Measurements from ENCODE around the gene GLRX3.

Gene GLRX3

DNA sequence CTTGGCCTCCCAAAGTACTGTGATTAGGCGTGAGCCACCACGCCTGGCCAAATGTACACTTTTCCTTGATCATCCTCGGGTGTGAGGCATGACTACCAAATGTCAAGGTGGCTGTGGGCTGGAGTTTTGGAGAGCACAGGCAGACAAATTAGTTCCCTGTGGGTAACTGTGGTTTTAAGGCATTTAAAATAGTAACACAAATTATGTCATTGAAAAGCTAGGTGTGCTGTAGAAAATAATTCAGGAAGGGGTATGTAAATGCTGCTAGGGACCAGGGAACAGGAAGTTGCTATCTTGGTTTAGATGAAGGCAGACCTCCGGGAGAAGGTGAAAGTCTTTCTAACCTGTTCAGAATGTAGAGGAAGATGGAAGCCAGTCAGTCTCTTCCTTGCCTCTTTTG lies 9.9 kb downstream of the GLRX3 start:
- no peak for TF ChIP-seq EZH2phosphoT487 (IDR thresholded peaks at IDR 0.05; ENCODE audit: borderline replicate concordance)
- TF ChIP-seq, protein P1, sequence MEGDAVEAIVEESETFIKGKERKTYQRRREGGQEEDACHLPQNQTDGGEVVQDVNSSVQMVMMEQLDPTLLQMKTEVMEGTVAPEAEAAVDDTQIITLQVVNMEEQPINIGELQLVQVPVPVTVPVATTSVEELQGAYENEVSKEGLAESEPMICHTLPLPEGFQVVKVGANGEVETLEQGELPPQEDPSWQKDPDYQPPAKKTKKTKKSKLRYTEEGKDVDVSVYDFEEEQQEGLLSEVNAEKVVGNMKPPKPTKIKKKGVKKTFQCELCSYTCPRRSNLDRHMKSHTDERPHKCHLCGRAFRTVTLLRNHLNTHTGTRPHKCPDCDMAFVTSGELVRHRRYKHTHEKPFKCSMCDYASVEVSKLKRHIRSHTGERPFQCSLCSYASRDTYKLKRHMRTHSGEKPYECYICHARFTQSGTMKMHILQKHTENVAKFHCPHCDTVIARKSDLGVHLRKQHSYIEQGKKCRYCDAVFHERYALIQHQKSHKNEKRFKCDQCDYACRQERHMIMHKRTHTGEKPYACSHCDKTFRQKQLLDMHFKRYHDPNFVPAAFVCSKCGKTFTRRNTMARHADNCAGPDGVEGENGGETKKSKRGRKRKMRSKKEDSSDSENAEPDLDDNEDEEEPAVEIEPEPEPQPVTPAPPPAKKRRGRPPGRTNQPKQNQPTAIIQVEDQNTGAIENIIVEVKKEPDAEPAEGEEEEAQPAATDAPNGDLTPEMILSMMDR (conservative IDR thresholded peaks at IDR 0.05; ENCODE audit: low read length), result no peak
- Histone ChIP-seq H3K4me3 (ENCODE audit: low read length, poor library complexity, severe bottlenecking) (peak overlapping the region; percentile 0), H3K9ac (ENCODE audit: low read depth, low read length, poor library complexity, severe bottlenecking) (no peak overlapping the region), H3K9me2 (replicated peaks; ENCODE audit: low read depth, low read length) (no peaks in the 10 kb centered on the region), H3K79me2 (ENCODE audit: insufficient read depth, low read length) (peaks cover 91% of the 10 kb centered on the region), H3K36me3 (ENCODE audit: insufficient read depth, low read length) (peaks cover 30% of the 10 kb centered on the region), H2AFZ (ENCODE audit: low read length) (no peak overlapping the region), H3K9me3 (ENCODE audit: insufficient read depth, low read depth, low read length) (no peaks in the 10 kb centered on the region), H3K4me1 (ENCODE audit: insufficient read depth, low read length, poor library complexity, severe bottlenecking) (peaks cover 14% of the 10 kb centered on the region), H4K20me1 (ENCODE audit: insufficient read depth, low read length, poor library complexity, severe bottlenecking) (peaks cover 40% of the 10 kb centered on the region), H3F3A (ENCODE audit: low read depth) (no peaks in the 10 kb centered on the region), H3K4me2 (ENCODE audit: low read depth, low read length, poor library complexity, severe bottlenecking) (no peak overlapping the region), H3K27me3 (ENCODE audit: insufficient read depth, low read length, poor library complexity, severe bottlenecking) (no peaks in the 10 kb centered on the region)

DNA sequence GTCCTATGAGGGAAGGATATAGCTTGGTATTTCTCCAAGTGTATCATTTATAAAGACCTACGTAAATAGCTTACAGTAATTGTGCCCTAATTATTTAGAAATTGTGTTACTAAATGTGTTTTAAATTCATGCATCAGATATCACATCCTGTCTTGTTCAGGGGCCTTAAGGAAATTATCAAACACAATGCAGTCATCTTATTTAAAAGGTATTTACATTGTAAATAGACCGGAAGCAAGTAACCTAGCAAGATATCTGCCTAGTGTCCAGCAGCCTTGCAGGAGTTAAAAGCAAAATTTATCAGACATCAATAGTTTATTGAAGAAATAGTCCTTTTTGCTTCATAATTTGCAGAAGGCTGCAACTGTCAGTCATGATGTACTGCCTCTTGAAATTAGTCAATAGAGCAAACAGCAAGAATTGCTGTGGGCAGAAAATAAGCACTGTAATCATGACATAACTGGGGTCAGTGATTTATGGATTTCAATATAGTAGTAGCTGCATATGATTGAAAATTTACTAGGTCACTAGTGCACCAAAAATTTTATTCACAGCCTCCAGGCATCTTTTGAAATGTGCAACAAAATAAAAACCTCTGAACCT lies 23.1 kb downstream of the GLRX3 start:
- H3K4me2 ChIP-seq (ENCODE audit: low read depth, low read length, poor library complexity, severe bottlenecking), result no peak overlapping the region
- H2AFZ ChIP-seq (ENCODE audit: low read length), result no peak overlapping the region
- no peak overlapping the region for H3K4me3 ChIP-seq (ENCODE audit: low read length, poor library complexity, severe bottlenecking)
- H3F3A ChIP-seq (ENCODE audit: low read depth), result no peaks in the 10 kb centered on the region
- no peaks in the 10 kb centered on the region for H3K9me3 ChIP-seq (ENCODE audit: insufficient read depth, low read depth, low read length)
- H4K20me1 ChIP-seq (ENCODE audit: insufficient read depth, low read length, poor library complexity, severe bottlenecking), result peaks cover 14% of the 10 kb centered on the region
- no peaks in the 10 kb centered on the region for H3K27me3 ChIP-seq (ENCODE audit: insufficient read depth, low read length, poor library complexity, severe bottlenecking)
- TF ChIP-seq EZH2phosphoT487 (IDR thresholded peaks at IDR 0.05; ENCODE audit: borderline replicate concordance), result no peak
- TF ChIP-seq, protein P1 (conservative IDR thresholded peaks at IDR 0.05; ENCODE audit: low read length), result no peak
- no peak overlapping the region for H3K9ac ChIP-seq (ENCODE audit: low read depth, low read length, poor library complexity, severe bottlenecking)
- no peaks in the 10 kb centered on the region for H3K4me1 ChIP-seq (ENCODE audit: insufficient read depth, low read length, poor library complexity, severe bottlenecking)
- H3K79me2 ChIP-seq (ENCODE audit: insufficient read depth, low read length), result peaks cover 37% of the 10 kb centered on the region
- H3K36me3 ChIP-seq (ENCODE audit: insufficient read depth, low read length), result peaks cover 28% of the 10 kb centered on the region; the same call in 1 of the 2 replicates
- H3K9me2 ChIP-seq (replicated peaks; ENCODE audit: low read depth, low read length), result no peaks in the 10 kb centered on the region

DNA sequence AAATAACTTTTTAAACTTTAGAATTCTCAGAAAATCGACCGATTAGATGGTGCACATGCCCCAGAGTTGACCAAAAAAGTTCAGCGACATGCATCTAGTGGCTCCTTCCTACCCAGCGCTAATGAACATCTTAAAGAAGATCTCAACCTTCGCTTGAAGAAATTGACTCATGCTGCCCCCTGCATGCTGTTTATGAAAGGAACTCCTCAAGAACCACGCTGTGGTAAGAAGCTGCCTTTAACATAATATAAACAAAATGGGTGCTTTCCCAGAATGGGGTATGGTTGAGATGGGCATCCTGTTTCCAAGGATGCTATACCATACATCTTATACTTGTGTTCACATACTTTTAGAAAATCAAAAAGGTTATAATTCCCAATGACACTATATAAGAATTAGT lies 24.6 kb downstream of the GLRX3 start:
- Histone ChIP-seq H3K9me3 (ENCODE audit: insufficient read depth, low read depth, low read length) (no peaks in the 10 kb centered on the region), H3K27me3 (ENCODE audit: insufficient read depth, low read length, poor library complexity, severe bottlenecking) (no peaks in the 10 kb centered on the region), H3K4me1 (ENCODE audit: insufficient read depth, low read length, poor library complexity, severe bottlenecking) (no peaks in the 10 kb centered on the region), H4K20me1 (ENCODE audit: insufficient read depth, low read length, poor library complexity, severe bottlenecking) (peaks cover 14% of the 10 kb centered on the region), H3K4me2 (ENCODE audit: low read depth, low read length, poor library complexity, severe bottlenecking) (no peak overlapping the region), H3F3A (ENCODE audit: low read depth) (no peaks in the 10 kb centered on the region), H3K9me2 (replicated peaks; ENCODE audit: low read depth, low read length) (no peaks in the 10 kb centered on the region), H3K36me3 (ENCODE audit: insufficient read depth, low read length) (peaks cover 38% of the 10 kb centered on the region; the same call in 1 of the 2 replicates), H3K79me2 (ENCODE audit: insufficient read depth, low read length) (peaks cover 23% of the 10 kb centered on the region; the same call in 1 of the 2 replicates), H3K4me3 (ENCODE audit: low read length, poor library complexity, severe bottlenecking) (no peak overlapping the region), H2AFZ (ENCODE audit: low read length) (no peak overlapping the region), H3K9ac (ENCODE audit: low read depth, low read length, poor library complexity, severe bottlenecking) (no peak overlapping the region)
- no peak for TF ChIP-seq EZH2phosphoT487 (IDR thresholded peaks at IDR 0.05; ENCODE audit: borderline replicate concordance)
- TF ChIP-seq, protein P1 (conservative IDR thresholded peaks at IDR 0.05; ENCODE audit: low read length), result no peak; the same call in 1 of the 2 replicates
